Measurements from ENCODE around the gene PEX5L. TPM values are rescaled to one million over a fixed set of nuclear protein-coding genes. Genes with fewer than 3 reads are reported as not detected.

The PEX5L gene
- total RNA-seq, 1 experiment from 2014 or later: not detected

DNA sequence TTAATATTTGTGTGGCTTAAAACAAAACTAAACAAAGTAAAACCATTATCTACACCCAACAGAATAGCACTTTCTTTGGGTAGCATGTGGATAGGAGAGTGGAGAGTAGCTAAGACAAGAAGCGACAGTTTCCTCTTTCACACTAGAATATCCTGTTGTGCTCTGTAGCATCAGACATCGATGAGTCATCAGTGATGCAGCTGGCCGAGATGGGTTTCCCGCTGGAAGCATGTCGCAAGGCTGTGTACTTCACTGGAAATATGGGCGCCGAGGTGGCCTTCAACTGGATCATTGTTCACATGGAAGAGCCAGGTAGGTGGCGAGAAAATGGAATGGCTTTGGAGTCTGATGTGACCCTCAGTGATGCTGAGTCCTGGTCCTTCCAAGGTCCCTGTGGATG, 275.8 kb downstream of the PEX5L start:
- Histone ChIP-seq H3K4me3 (no peak overlapping the region), H3K9me3 (no peaks in the 10 kb centered on the region), H3K27me3 (no peaks in the 10 kb centered on the region), H3K36me3 (peaks cover 18% of the 10 kb centered on the region)
- peak; percentile 25 for DNase-seq

DNA sequence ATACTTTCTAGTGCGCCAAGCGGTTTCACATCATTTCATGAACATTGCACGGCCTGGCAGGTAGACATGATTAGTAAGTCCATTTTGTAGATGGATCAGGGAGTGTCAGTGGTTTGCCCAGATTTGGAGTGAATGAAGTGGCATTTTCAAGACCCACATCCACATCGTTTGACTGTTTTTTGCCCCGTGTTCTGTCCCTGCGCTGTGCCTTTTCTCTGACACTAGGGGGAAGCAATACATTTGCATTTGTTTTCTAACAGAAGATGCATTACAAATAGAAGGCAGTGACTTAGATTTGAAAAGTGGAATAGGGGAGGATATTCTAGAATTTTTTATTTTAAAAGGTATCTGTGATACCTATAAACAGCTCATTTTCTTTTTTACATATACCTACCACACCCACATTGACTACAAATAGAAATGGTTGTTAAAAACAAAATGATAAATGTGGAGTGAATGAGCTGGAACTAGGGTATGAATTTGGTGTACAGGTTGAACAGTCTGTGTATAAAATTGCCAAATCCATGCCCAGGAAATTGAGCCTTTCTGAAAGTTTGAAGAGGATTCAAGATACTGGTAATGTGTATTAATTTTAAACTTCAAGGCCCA, 285.9 kb downstream of the PEX5L start:
- DNase-seq: no peak
- H3K36me3 ChIP-seq: peaks cover 11% of the 10 kb centered on the region
- no peaks in the 10 kb centered on the region for H3K27me3 ChIP-seq
- no peak overlapping the region for H3K4me3 ChIP-seq
- no peaks in the 10 kb centered on the region for H3K9me3 ChIP-seq

DNA sequence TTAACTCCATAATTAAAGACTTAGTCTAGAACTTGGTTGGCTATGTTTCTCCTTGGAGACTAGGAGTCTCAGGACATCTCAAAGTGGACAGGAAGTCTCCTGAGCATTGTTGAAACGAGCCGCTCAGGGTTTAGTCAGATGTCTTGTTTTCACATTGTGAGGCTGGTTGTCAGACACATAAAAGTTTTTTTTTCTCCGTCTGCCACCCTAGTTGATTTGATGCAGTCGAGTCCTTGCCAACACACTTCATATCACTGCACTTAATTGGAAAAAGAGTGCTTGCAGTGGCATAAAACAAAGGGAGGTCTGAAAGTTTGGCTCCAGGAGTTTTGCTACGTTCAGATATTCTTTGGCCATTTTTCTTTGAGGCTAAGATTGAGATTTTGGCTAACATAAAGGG, 291.0 kb downstream of the PEX5L start:
- no peak for DNase-seq
- Histone ChIP-seq H3K27me3 (no peaks in the 10 kb centered on the region), H3K9me3 (no peaks in the 10 kb centered on the region), H3K36me3 (peaks cover 9% of the 10 kb centered on the region), H3K4me3 (no peak overlapping the region)

DNA sequence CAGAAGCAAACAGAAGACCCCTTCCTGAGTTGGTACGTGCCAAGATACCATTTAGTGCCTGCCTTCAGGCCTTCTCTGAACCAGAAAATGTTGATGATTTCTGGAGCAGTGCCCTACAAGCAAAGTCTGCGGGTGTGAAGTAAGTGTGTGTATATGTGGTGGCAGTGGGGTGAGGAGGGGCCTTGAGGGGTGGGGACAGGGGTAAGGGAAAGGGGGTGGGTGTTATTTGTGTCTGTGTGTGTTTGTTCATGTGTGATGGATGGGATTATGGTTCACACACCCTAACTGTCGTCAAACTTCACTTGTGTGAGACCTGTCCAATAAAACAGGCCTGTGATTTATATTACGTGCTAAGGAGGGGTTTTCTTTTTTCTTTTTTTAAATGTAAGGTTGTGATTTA, 291.7 kb downstream of the PEX5L start:
- H3K36me3 ChIP-seq: peaks cover 12% of the 10 kb centered on the region
- H3K4me3 ChIP-seq: no peak overlapping the region
- no peaks in the 10 kb centered on the region for H3K27me3 ChIP-seq
- no peaks in the 10 kb centered on the region for H3K9me3 ChIP-seq
- DNase-seq: no peak

Data from MG63 (cell line).